ENCODE data around the gene SDHAF4.
"Not testable (repeated sequence)": the region's sequence is repeated elsewhere in the genome, so short reads cannot be mapped to it uniquely, and the experiment has no call there.

- not testable (repeated sequence) for TF ChIP-seq CTCF (conservative IDR thresholded peaks at IDR 0.05); ZFX (IDR thresholded peaks at IDR 0.05)
These were observed 14.3 kb upstream of the SDHAF4 start for GRCh38 chr6:70552286-70552940.

Measured in C4-2B (cell line).